Breast epithelium (tissue), 3 donors: ENCODE measurements around the gene PRPF6.

Experiments
- CTCF ChIP-seq, 3 donors: fragments of 450-650 bp; IDR thresholded peaks; one replicate each; pipeline ENCODE4 v1.5.1; 2016 to 2017; ENCODE audit warnings: antibody characterized with exemption in 3 of 3, mild to moderate bottlenecking in 3 of 3, moderate library complexity in 3 of 3
- POLR2A ChIP-seq: fragments of 450-650 bp; IDR thresholded peaks from one replicate; pipeline ENCODE4 v1.6.1; 2016; ENCODE audit warnings: antibody characterized with exemption, mild to moderate bottlenecking, moderate library complexity

DNA sequence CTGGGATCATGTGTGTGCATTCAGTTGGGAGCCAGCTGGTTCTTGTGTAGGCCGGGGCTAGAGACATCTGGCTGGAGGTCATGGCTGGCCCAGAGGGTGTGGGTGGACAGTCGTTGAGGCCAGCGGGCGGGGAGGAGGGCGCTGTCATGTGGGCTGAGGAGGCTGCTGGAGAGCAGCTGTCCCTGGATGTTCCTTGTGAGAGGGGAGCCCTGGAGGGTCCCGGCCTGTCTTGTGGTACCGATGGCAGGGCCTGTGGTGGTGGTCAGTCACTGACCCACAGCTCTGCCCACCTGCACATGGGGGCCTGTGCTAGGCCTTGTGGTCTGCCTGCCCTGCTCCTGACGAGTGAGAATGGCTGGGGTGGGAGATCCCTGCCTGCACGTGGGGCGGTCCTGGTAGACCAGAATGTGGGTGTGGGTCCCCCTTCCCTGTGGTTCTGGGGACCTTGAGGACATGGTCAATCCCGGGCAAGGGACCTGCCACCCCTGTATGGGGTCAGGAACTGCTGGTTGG lies 53.1 kb downstream of the PRPF6 start:
- no peak for TF ChIP-seq CTCF (IDR thresholded peaks at IDR 0.05)
- TF ChIP-seq POLR2A = no peak
